T-helper 2 cell treated with Interferon-gamma antibody and Interleukin-4, amounts not matched to agents 100 ng/mL and 5 ng/mL, for 36 hours (primary cell): Measurements from ENCODE around the gene RAB5IF. TPM values are rescaled to one million over a fixed set of nuclear protein-coding genes. Genes with fewer than 3 reads are reported as not detected.
"Not testable (repeated sequence)": the region's sequence is repeated elsewhere in the genome, so short reads cannot be mapped to it uniquely, and the experiment has no call there.

ENCODE experiments used
- intact Hi-C: fragments of 100-400 bp; cut with micrococcal nuclease; formaldehyde crosslinking; loops from one replicate; pipeline ENCODE4 v1.15.1; 2023
- total RNA-seq: library from RNA; stranded (reverse); gene quantifications from 2 replicates; pipeline ENCODE4 v1.2.3, GENCODE V29; 2022

Gene RAB5IF, protein sequence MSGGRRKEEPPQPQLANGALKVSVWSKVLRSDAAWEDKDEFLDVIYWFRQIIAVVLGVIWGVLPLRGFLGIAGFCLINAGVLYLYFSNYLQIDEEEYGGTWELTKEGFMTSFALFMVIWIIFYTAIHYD
- total RNA-seq: 107 and 112 TPM in 2 replicates

DNA sequence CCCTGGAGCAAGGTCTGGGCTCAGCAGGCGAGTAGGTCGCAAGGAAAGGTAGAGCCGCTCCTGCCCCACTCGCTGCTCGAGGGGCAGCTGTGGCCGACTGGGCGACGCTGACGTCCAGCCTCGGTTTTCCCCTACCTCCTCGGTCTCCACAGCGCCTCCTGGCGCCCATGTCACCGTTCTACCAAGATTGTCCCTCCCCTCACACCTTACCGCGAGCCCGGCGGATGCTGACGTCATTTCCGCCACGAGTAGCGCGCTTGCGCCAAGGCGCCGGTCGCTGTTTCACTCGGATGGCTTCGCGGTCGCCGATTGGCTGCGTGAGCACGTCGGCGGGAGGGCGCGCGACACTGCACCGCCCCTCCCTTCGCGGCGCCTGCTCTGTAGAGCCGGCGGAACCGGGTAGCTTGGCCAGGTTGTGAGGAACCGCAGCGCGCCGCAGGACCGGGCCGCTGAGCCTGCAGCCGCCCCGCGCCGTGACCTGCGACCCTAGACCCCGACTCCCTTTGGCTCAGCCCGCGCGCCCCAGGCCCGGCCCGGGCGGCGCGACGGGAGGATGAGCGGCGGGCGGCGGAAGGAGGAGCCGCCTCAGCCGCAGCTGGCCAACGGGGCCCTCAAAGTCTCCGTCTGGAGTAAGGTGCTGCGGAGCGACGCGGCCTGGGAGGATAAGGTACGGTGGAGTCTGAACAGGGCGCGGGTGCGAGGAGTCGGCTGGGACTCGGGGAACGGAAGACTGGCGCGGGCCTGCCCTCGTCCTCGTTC, at the start of gene RAB5IF:
Gene RAB5IF (plus strand): TSS at position 381 of the 759 bp plus-strand sequence. CDS start 173 bp downstream, at position 554.
- intact Hi-C loops: loop anchor here (1.0 to 5.0 kb wide), 6 partner anchors 10 to 168 kb away; partner anchors contain the start of genes DSN1 and TGIF2

DNA sequence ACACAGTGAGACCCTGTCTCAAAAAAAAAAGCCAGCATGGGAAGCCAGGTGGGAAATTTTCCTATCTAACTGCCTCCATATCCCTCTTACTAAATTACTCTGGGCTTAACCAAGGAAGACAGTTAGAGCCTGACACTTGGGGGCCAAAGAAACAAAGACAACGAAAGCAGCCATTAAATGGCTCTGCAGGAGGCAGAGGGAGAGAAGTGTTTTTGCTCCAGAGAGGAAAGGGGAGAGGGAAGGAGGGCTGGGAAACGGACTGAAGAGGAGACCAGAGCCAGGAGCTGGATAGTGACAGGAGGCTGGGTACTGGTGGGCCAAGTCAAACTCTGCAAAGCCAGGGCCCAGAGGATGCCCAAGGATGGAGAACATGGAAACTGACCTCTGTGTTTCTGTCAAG, 42.9 kb upstream of the RAB5IF start:
- intact Hi-C loops: no loop called here

DNA sequence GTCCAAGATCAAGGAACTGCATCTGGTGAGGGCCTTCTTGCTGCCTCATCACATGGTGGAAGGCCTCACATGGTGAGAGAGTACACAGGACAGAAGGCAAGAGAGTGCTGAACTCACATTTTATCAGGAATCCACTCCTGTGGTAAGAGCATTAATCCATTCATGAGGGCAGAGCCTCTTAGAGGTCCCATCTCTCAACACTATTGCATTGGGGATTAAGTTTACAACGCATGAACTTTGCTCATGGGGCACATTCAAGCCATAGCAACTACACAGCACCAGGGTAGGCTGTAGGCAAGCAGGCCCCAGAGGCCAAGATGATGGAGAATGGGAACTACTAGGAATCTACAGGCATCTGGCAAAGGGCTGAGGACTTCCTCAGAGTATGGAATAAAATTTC, 42.2 kb upstream of the RAB5IF start:
- intact Hi-C loops: no loop called here

DNA sequence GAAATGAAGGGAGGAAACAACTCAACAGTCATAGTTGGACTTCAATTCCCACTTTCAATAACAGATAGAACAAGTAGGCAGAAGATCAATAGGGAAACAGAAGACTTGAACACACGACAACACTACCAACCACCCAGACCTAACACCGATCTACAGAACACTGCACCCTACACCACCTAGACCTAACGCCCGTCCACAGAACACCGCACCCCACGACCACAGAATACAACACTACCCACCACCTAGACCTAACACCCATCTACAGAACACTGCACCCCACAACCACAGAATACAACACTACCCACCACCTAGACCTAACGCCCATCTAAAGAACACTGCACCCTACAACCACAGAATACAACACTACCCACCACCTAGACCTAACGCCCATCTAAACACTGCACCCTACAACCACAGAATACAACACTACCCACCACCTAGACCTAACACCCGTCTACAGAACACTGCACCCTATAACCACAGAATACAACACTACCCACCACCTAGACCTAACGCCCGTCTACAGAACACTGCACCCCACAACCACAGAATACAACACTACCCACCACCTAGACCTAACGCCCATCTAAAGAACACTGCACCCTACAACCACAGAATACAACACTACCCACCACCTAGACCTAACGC, 41.4 kb upstream of the RAB5IF start:
- intact Hi-C loops: not testable (repeated sequence)

DNA sequence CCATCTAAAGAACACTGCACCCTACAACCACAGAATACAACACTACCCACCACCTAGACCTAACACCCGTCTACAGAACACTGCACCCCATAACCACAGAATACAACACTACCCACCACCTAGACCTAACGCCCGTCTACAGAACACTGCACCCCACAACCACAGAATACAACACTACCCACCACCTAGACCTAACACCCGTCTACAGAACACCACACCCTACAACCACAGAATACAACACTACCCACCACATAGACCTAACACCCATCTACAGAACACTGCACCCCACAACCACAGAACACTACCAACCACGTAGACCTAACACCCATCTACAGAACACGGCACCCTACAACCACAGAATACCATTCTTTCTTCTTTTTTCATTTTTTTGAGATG, 40.9 kb upstream of the RAB5IF start:
- intact Hi-C loops: not testable (repeated sequence)

DNA sequence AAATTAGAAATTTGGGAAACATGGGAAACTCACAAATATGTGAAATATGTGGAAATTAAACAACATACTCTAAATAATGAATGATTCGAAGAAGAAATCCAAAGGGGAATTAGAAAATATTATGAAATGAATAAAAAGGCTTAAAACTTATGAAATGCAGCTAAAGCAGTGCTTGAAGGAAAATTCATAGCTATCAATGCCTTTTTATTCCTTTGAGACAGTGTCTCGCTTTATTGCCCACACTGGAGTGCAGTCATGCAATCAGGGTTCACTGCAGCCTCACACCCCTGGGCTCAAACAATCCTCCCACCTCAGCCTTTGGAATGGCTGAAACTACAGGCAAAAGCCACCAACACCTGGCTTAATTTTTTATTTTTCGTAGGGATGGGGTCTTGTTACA, 40.1 kb upstream of the RAB5IF start:
- intact Hi-C loops: no loop called here

DNA sequence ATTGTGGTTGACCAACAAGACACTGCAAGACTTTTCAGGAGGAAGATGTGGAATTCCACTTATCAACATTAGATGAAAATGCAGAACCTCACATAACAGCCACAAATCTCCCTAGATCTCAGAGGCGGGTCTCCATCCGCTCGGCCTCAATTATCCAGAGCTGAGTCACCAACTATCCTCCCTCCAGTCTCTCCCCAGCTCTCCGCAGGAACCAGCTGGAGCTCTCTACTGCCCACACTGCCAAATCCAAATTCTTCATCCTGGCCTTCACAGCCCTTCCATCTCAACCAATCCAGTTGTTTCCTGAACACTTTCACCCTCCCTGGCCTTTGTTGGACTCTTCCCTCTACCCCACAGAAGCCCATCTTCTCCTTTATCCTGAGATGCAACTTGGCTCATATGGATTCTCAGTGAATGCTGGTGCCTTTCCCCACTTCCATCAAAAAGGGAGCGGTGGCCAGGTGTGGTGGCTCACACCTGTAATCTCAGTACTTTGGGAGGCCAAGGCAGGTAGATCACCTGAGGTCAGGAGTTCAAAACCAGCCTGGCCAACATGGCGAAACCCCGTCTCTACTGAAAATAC, 35.6 kb upstream of the RAB5IF start:
- intact Hi-C loops: loop anchor here (5.0 to 10.0 kb wide), 2 partner anchors 75 to 103 kb away; partner anchors contain the start of gene SLA2

DNA sequence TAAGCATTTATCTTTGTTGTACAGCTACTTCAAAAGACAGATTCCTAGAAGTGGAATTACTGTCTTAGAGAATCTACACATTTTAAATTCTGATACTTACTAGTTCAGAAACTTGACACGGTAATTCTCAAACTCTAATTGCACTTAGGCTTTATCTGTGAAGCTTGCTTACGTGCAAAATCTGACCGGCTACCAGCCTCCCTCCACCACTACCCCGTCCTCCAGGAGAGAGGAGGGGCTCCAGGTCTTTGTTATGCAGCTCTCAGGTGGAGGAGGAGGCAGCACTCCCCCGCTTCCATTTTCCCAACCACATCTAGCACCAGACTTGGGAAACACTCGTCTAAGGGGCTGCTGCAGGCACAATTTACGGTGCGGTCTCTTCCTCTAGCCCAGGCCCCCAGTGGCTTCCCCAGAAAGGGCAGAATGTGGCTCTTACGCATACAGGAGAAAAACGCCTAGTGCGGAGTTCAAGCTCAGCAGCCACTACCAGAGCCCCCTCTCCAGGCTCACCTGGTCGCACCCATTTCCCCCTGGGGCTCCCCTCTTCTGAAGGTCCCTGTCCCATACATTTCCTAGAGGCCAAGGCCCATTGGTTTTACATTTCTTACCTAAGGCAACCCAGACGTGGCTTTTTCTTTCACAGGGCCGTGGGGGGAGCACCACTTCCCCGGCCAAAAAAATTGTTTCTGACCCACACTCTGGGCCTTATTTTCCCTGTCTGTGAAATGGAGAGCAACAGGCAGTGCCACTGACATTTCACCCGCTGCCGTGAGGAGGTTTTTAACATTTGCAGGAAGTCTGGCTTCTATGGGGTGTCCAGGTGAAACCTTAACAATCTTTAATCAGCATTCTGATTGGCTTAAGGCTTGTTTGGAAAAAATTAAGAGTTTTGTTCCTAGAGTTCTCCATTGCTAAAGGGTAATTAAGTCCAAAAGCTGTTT, 33.7 kb upstream of the RAB5IF start:
- intact Hi-C loops: loop anchor here (5.0 to 10.0 kb wide), 2 partner anchors 73 to 105 kb away; partner anchors contain the start of gene SLA2

DNA sequence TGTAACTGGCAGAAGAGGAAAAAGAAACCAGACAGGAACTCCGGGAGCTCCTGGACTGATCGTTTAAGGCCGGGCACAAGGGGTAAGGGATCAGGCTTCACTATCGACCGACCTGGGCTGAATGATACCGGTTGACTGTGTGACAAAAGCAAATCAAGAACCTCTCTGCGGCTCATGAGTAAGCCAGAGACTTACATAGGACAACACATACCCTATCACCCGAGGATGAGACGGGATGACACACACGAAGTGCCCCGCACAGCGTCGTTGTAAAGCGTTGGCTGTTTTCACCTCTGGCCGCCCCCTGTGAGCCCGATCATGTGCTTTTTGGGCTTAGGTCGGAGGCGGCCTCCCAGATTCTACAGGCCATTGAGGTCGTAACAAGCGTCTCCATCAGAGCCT, 32.9 kb upstream of the RAB5IF start:
- intact Hi-C loops: loop anchor here (1.0 to 10.0 kb wide), 3 partner anchors 33 to 105 kb away; partner anchors contain the start of genes RAB5IF and SLA2

DNA sequence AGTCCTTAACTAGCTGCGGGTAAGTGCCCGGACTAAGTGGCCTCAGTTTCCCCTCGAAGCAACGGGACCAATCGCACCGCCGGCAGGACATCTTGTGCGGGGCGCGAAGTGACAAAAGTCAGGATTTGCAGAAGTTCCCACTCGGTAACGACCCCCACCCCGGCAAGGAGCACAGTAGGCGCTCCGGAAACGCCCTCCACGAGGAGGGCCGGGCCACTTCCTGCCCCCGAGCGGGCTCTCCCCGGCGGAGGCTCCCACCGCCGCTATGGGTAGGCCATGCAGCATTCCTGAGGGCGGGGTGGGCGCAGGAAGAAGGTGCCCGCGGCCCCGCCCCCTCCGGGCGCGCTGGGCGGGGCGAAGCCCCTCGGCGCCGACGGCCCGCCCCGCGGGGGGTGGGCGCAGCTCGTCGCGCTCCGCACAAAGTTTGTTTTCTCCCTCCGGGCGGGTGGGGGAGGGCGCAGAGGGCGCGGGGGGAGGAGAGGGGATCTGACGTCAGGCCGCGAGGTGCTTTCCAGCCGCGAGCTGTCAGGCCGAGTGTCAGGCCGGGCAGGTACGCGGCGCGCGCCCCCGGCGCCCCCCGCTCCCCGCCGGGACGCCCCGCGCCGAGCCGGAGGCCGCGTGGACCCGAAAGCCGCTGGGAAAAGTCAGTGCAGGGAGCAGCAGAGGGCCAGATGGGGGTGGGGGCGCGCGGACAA, 32.3 kb upstream of the RAB5IF start, which contains the start of gene TGIF2:
Gene TGIF2 (plus strand): TSS at position 495 of the 695 bp plus-strand sequence. CDS start 5,178 bp downstream, outside the sequence.
- intact Hi-C loops: loop anchor here (1.0 to 10.0 kb wide), 3 partner anchors 32 to 106 kb away; partner anchors contain the start of genes RAB5IF and SLA2

DNA sequence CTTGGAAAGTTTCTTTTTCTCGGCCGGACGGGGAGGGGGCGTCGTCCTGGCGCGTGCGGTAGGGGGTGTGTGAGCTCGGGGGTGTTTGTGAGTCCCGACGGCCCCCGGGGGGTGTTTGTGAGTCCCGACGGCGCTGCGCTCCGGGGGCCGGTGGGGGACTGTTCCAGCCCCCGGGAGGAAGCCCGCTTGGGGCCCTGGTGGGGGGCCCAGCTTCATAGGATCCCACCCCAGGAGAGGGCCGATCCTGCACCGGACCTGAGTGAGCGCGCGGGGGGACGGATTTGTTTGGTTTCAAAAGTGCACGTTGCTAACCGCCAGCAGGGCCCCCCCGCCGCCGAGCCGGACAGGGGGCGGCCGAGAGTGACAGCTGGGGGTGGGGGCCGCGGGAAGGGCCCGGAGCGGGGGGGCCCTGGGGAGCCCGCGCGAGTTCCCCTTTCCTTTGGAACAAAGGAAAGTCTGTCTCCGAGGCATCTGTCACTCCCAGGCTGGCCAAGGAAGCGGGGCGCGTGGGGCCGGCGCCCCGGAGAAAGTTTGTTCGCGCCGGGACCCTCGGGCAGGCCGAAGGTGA, 31.7 kb upstream of the RAB5IF start:
- intact Hi-C loops: loop anchor here (1.0 to 10.0 kb wide), 4 partner anchors 8 to 107 kb away; partner anchors contain the start of genes RAB5IF and SLA2

DNA sequence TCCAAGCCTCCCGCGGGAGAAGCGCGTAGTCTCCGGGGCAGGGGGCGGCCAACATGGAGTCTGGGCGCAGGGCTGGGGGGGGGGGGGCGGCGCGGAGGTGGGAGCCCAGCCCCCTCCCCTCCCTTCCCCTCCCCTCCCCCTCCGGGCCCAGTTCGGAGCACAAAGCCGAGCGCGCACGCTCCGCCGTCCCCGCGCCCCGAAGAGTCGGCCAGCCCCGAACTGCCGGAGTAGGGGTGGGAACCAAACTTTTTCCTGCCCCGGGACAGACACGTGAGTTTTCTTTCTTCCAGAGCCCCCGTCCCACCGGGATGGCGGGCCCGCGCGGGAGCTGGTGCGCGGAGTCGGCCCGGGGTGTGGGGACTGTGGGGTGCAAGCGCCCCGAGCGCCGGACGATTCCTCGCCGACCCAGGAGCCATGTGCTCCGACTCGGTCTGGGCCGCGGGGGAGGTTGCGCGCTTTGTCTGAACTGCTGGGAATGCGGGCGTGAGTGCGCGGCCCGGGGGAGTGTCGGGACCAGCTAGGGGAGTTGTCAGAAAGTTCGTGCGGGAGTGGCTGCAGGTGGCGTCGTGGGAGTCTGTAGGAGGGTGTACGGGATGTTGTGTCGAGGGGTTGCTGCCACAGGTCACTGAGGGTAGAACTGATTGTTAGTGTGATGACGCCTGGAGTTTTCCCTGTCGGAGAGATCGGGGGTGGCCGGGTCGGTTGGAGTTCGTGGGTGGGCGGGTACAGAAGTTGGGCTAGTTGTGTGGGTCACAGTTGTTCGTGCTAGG, 31.0 kb upstream of the RAB5IF start:
- intact Hi-C loops: loop anchor here (1.0 to 10.0 kb wide), 4 partner anchors 8 to 107 kb away; partner anchors contain the start of gene SLA2

DNA sequence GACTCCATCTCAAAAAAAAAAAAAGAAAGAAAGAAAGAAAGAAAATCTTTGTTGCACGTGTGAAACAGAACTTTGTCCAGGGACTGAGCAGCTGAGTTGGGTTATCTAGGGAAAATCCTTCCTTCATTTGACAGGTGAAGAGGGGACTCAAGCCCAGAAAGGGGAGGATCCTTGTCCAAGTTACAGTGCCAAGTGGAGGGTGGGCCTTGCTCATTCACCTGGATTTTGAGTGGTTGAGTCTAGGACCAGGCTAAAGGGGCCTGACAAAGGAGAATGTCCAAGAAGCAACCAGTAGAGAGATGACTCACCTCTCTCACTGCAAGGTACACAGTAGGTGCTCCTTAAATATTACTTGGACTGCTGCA, 29.5 kb upstream of the RAB5IF start:
- intact Hi-C loops: loop anchor here (10.0 kb wide), 1 partner anchor 69 kb away; the partner anchor contains the start of gene SLA2

DNA sequence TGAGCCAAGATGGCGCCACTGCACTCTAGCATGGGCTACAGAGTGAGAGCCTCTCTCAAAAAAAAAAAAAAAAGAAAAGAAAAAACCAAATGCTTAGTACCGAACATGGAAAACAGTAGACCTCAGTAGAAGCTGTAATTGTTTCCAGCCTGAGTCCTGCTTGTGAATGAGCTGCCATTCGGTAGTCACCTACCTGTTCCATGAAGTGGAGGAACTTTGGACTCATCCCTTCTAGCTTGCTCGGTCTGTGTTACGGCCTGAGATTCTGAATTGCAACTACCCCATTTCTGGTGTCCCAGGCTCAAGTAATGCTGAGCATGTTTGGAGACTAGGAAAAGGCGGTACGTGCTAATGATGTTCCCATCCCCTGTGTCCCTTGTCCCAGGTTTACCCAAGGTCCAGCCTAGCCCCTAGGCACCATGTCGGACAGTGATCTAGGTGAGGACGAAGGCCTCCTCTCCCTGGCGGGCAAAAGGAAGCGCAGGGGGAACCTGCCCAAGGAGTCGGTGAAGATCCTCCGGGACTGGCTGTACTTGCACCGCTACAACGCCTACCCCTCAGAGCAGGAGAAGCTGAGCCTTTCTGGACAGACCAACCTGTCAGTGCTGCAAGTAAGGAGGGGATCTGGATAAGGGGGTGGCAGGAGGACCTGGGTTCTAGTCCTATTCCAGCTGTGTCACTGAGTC, 27.1 kb upstream of the RAB5IF start:
- intact Hi-C loops: loop anchor here (10.0 kb wide), 1 partner anchor 66 kb away; the partner anchor contains the start of gene SLA2

DNA sequence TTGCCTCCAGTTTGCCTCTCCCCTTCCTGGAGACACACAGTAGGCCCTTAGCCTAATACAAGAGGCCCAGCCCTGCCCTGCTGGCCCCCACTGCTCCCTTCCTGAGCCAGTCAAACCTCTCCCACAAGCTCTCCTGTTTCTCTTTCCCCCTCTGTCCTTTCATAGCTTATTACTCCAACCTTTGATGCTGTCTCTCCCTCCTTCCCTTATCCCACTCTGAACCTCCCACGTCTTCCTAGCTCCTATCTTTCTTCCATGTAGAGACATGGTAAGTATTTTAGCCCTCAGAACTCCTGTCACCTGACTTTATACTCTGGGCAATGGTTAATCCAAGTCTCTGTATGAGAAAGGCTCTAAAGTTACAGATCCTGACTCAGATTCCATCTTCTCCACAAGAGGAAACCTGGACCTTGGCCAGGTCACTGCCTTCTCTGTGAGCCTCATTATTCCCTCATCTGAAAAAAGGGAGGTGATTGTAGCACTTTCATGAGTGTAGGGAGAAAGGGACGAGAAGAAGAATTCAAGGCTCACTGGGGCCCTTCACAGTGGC, 25.5 kb upstream of the RAB5IF start:
- intact Hi-C loops: loop anchor here (10.0 kb wide), 1 partner anchor 65 kb away; the partner anchor contains the start of gene SLA2

DNA sequence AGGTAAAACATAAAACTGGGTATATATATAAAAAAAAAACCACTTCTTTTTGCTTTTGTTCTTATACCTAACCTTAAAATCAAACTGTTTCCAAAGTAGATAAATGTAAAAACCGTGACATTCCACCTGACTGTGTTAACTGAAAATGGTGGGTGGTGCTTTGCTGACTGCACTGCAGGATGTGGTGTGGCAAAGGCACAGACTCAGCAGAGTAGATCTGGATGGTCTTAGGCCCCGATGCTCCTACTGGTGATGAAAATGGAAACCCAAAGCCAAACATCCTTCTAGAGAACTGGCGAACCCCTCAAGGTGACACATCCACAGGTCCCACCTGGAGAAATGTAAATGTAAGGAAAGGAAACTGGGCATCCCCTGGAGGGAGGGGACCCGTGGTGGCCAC, 23.3 kb upstream of the RAB5IF start:
- intact Hi-C loops: loop anchor here (1.0 kb wide), 1 partner anchor 8 kb away; no protein-coding TSS in a partner anchor

DNA sequence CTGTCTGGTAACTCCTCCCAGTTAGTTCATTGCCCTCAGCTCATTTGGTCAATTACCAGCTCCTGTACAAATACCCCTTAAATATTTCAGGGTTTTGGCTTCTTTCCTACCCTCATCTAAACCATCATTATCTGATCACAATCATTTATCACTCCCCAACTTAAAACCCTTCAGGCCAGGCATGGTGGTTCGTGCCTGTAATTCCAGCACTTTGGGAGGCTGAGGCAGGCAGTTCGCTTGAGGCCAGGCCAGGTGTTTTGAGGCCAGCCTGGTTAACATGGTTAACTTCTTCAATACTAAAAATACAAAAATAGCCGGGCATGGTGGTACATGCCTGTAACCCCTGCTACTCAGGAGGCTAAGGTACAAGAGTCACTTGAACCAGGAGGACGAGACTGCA, 22.8 kb upstream of the RAB5IF start:
- intact Hi-C loops: loop anchor here (1.0 kb wide), 1 partner anchor 9 kb away; no protein-coding TSS in a partner anchor
